K562 (cell line): ENCODE data around the gene GRK4. TPM values are rescaled to one million over a fixed set of nuclear protein-coding genes. Genes with fewer than 3 reads are reported as not detected.

Experiments used
- CBX2 ChIP-seq: fragments of 200-600 bp; sonication (generic); IDR thresholded peaks from one replicate; pipeline ENCODE4 v1.6.1; 2012; ENCODE audit warnings: mild to moderate bottlenecking, low read length, inconsistent platforms; ENCODE audit not compliant: insufficient read depth, poor library complexity, severe bottlenecking
- CCNT2 ChIP-seq: IDR thresholded peaks from 2 replicates; pipeline ENCODE4 v1.6.1; 2011; ENCODE audit warnings: borderline replicate concordance, low read depth, mild to moderate bottlenecking, moderate library complexity, mixed read lengths, low read length; ENCODE audit not compliant: insufficient read length; ENCODE audit errors: extremely low read depth
- CEBPB ChIP-seq: fragments of 450-650 bp; IDR thresholded peaks from 2 replicates; pipeline ENCODE4 v1.6.1; 2016; ENCODE audit warnings: missing genetic modification characterization, missing compliant biosample characterization
- CHD2 ChIP-seq: IDR thresholded peaks from 2 replicates; pipeline ENCODE4 v1.6.1; 2011; ENCODE audit warnings: low read depth, low read length
- GABPA ChIP-seq: fragments of 200-800 bp; sonication (Bioruptor generic); conservative IDR thresholded peaks from 2 replicates; pipeline ENCODE4 v1.6.1; 2016; ENCODE audit warnings: low read depth, missing genetic modification characterization, missing compliant biosample characterization
- HDAC3 ChIP-seq: fragments of 450-650 bp; IDR thresholded peaks from 2 replicates; pipeline ENCODE4 v1.6.1; 2018; ENCODE audit warnings: borderline replicate concordance, mild to moderate bottlenecking, moderate library complexity; ENCODE audit not compliant: partially characterized antibody
- ID3 ChIP-seq, 2 experiments: fragments of 250-450 bp in 1 of 2; fragments of 450-650 bp in 1 of 2; sonication (Bioruptor Pico) in 1 of 2; IDR thresholded peaks; 2 replicates each; pipeline versions ENCODE4 v1.6.1 to v1.8.0; 2016 to 2021; ENCODE audit warnings: mild to moderate bottlenecking in 2 of 2, moderate library complexity in 2 of 2, missing compliant biosample characterization in 1 of 2, missing genetic modification characterization in 1 of 2
- IRF9 ChIP-seq: fragments of 450-650 bp; IDR thresholded peaks from 2 replicates; pipeline ENCODE4 v1.6.1; 2016; ENCODE audit warnings: missing biosample characterization, missing genetic modification characterization
- KAT7 ChIP-seq: sonication (generic); formaldehyde crosslinking; IDR thresholded peaks from 2 replicates; pipeline ENCODE4 v1.8.0; 2022; ENCODE audit warnings: missing genetic modification reagents, mild to moderate bottlenecking, borderline replicate concordance
- KLF1 ChIP-seq: fragments of 450-650 bp; IDR thresholded peaks from 2 replicates; pipeline ENCODE4 v1.6.1; 2016; ENCODE audit warnings: missing genetic modification characterization, missing compliant biosample characterization
- NRF1 ChIP-seq, 2 experiments: fragments of 450-650 bp; IDR thresholded peaks in 1 of 2; conservative IDR thresholded peaks in 1 of 2; 2 replicates each; pipeline ENCODE4 v1.6.1; 2014; ENCODE audit warnings: mild to moderate bottlenecking in 2 of 2
- NUFIP1 ChIP-seq: fragments of 450-650 bp; IDR thresholded peaks from 2 replicates; pipeline ENCODE4 v1.6.1; 2018; ENCODE audit not compliant: partially characterized antibody
- PKNOX1 ChIP-seq: fragments of 450-650 bp; IDR thresholded peaks from 2 replicates; pipeline ENCODE4 v1.6.1; 2016
- POLR3A ChIP-seq: IDR thresholded peaks from 2 replicates; pipeline ENCODE4 v1.6.1; 2011; ENCODE audit warnings: borderline replicate concordance, mild to moderate bottlenecking, moderate library complexity; ENCODE audit not compliant: insufficient read length, insufficient read depth; ENCODE audit errors: extremely low read depth
- PURB ChIP-seq: sonication (generic); formaldehyde crosslinking; IDR thresholded peaks from 2 replicates; pipeline ENCODE4 v1.9.0; 2021; ENCODE audit warnings: low read depth, mild to moderate bottlenecking, missing genetic modification reagents
- RBFOX2 ChIP-seq: fragments of 200-400 bp; formaldehyde crosslinking; IDR thresholded peaks from 2 replicates; pipeline ENCODE4 v1.6.1; 2017; ENCODE audit warnings: low read depth, mild to moderate bottlenecking, low read length, moderate library complexity
- THAP7 ChIP-seq: fragments of 250-450 bp; sonication (Bioruptor Pico); IDR thresholded peaks from 2 replicates; pipeline ENCODE4 v1.5.0; 2021
- THRB ChIP-seq: fragments of 450-650 bp; formaldehyde crosslinking; conservative IDR thresholded peaks from 2 replicates; pipeline ENCODE4 v1.4.0; 2022; ENCODE audit warnings: mild to moderate bottlenecking, missing genetic modification characterization
- YBX1 ChIP-seq: fragments of 450-650 bp; IDR thresholded peaks from 2 replicates; pipeline ENCODE4 v1.7.1; 2016; ENCODE audit warnings: mild to moderate bottlenecking
- YY1 ChIP-seq, 3 experiments: IDR thresholded peaks; 2 replicates each; pipeline ENCODE4 v1.6.1; 2011; ENCODE audit warnings: low read length in 2 of 3, mild to moderate bottlenecking in 2 of 3, moderate library complexity in 2 of 3, borderline replicate concordance in 1 of 3, control low read depth in 1 of 3, low read depth in 1 of 3; ENCODE audit not compliant: insufficient read depth in 3 of 3, insufficient replicate concordance in 2 of 3, control insufficient read depth in 1 of 3, insufficient read length in 1 of 3; ENCODE audit errors: extremely low read depth in 1 of 3
- ZNF146 ChIP-seq: IDR thresholded peaks from one replicate; pipeline ENCODE4 v1.6.1; 2018; ENCODE audit warnings: missing compliant biosample characterization; ENCODE audit not compliant: unreplicated experiment
- ZNF445 ChIP-seq: fragments of 250-450 bp; sonication (Bioruptor Pico); IDR thresholded peaks from 2 replicates; pipeline ENCODE4 v1.4.0; 2020; ENCODE audit warnings: low read depth, mild to moderate bottlenecking, moderate library complexity
- ZNF766 ChIP-seq: fragments of 200-800 bp; sonication (Bioruptor generic); conservative IDR thresholded peaks from 2 replicates; pipeline ENCODE4 v1.6.1; 2016; ENCODE audit warnings: missing genetic modification characterization, missing compliant biosample characterization
- polyA plus RNA-seq, 8 experiments: library from polyadenylated mRNA; depleted of rRNA in 4 of 8; stranded (reverse) in 5 of 8; unstranded in 3 of 8; fragments of >200 nt; fragmentation: Nextera tagmentation in 2 of 8; fragmentation: Illumina TruSeq in 1 of 8; extraction: Ambion mirVana in 2 of 8; extraction: Trizol in 1 of 8; gene quantifications; 2 replicates each; pipeline versions ENCODE4 v1.2.1 to v1.2.3, GENCODE V29; 2011 to 2014; ENCODE audit warnings: inconsistent platforms in 1 of 8, missing spikeins in 1 of 8
- total RNA-seq, 7 experiments: library from RNA; depleted of rRNA in 6 of 7; stranded (reverse); fragments of >200 nt in 6 of 7; fragmentation: Illumina TruSeq in 2 of 7; extraction: Trizol in 2 of 7; gene quantifications; 2 replicates each; pipeline versions ENCODE4 v1.2.1 to v1.2.3, GENCODE V29; 2011 to 2021; ENCODE audit warnings: low replicate concordance in 1 of 7

GRK4 gene
- total and polyA plus RNA-seq, 9 of the 15 experiments (the other 6 are each of a cell fraction or from before 2014, with no cell fraction given), result 1.1 to 4.8 (median 2.6) TPM

GRCh38 chr4:3013839-3014350 lies 50.5 kb downstream of the GRK4 start (continued):
- TF ChIP-seq IRF9 (tag), result no peak
- no peak for TF ChIP-seq NUFIP1
- no peak for TF ChIP-seq GABPA (tag)
- no peak for TF ChIP-seq POLR3A
- no peak for TF ChIP-seq KLF1 (tag)
- no peak for TF ChIP-seq CHD2
- TF ChIP-seq YY1 (IDR thresholded peaks at IDR 0.05; ENCODE audit: borderline replicate concordance in 1 of 3, control insufficient read depth in 1 of 3, extremely low read depth in 1 of 3, insufficient read depth in 3 of 3, insufficient read length in 1 of 3, insufficient replicate concordance in 2 of 3, low read depth in 1 of 3, low read length in 2 of 3), result no peak
- TF ChIP-seq PURB (CRISPR knock-in tag), result no peak
- TF ChIP-seq THRB, result no peak
- no peak for TF ChIP-seq CEBPB (tag)
- 0 out of 2 replicates have a peak, but pooled peaks have one; percentile 41 for TF ChIP-seq ZNF766
- TF ChIP-seq CCNT2, result no peak
- no peak for TF ChIP-seq NRF1 (conservative IDR thresholded peaks at IDR 0.05 in 1 of 2, IDR thresholded peaks at IDR 0.05 in 1 of 2)
- no peak for TF ChIP-seq ID3 (CRISPR knock-in tag; IDR thresholded peaks at IDR 0.05)
- TF ChIP-seq ID3 (tag; IDR thresholded peaks at IDR 0.05), result peak; percentile 68
- no peak for TF ChIP-seq ZNF445 (CRISPR knock-in tag)
- TF ChIP-seq PKNOX1, result peak; percentile 59
- TF ChIP-seq YBX1, result no peak
- no peak for TF ChIP-seq KAT7
- TF ChIP-seq HDAC3, result no peak
- TF ChIP-seq CBX2, result no peak
- no peak for TF ChIP-seq ZNF146 (CRISPR knock-in tag)
- no peak for TF ChIP-seq RBFOX2
- no peak for TF ChIP-seq THAP7 (CRISPR knock-in tag)
